Left renal cortex interstitium (tissue), 4 donors: Measurements from ENCODE around the gene C22orf15. TPM values are rescaled to one million over a fixed set of nuclear protein-coding genes. Genes with fewer than 3 reads are reported as not detected.

Experiments
- DNase-seq, 4 donors: peaks; one replicate each; pipeline ENCODE4 v3.0.0-alpha.2; 2013; ENCODE audit warnings: low read depth in 4 of 4, low spot score in 2 of 4, missing footprints in 1 of 4
- polyA plus RNA-seq, 4 donors: library from polyadenylated mRNA; unstranded; fragments of 120-200 nt; gene quantifications; one replicate each; pipeline ENCODE4 v1.2.1, GENCODE V29; 2013; ENCODE audit not compliant: insufficient read length in 4 of 4

The C22orf15 gene
- polyA plus RNA-seq, 4 donors = 2.8 to 3.9 (median 3.4) TPM

DNA sequence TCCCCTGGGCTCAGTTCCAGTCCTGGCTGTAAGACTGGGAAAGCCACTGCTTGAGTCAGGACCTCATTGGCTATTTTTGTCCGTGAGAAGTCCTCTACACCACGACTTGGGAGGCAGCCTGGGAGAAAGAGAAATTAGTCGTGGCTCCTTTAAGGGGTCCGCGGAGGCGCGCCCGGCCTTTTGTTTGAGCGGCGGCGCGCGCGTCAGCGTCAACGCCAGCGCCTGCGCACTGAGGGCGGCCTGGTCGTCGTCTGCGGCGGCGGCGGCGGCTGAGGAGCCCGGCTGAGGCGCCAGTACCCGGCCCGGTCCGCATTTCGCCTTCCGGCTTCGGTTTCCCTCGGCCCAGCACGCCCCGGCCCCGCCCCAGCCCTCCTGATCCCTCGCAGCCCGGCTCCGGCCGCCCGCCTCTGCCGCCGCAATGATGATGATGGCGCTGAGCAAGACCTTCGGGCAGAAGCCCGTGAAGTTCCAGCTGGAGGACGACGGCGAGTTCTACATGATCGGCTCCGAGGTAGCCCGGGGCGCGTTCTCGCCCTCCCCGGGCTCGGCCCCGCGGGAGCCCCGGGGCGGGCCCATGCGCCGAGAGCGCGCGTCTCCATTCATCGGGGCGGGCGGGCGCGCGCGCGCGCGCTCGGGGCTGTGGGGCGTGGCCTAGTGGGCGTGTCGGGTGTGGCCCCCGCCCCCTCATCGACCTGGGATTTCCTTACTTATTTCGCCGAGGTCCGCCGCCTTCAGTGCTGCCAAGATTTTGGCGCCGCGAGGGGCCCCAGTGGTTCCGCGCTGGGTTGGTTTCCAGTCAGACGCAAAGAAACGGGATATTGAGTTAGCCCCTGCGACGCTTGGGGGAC lies 24.2 kb downstream of the C22orf15 start, which contains the start of gene SMARCB1:
TSS of gene SMARCB1 (plus strand) at position 215 of the 848 bp plus-strand sequence. CDS start at position 419, 204 bp downstream.
- peak; percentile 72 to 85 (median 77) for DNase-seq

DNA sequence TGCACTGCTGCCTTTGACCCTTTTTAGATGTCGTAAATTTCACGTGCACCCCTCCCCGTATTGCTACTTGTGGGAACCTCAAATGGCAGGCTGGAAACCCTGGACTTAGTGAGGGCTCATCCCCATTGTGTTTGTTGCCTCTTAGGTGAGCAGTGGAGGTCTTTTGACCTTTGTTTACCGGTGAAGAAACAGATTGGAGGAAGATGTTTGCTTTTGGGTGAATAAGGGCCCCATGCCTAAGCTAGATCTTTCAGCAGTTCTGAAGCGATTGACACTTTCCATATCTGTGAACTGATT lies 24.8 kb downstream of the C22orf15 start:
- no peak for DNase-seq

DNA sequence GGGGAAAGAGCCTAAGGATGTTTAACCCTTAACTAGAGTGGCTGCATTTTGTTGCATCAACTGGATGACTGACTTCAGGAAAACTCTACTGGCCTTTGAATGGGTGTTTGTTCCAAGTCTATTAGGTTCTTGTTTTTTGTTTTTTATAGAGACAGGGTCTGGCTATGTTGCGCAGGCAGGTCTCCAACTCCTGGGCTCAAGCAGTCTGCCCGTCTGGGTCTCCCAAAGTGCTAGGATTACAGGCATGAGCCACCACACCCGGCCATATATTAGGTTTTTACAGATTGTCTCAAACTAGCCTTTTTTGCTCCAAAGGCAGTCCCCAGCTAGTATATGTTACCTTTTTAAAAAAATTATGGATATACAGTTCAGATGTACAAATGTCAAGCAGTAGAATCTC lies 25.1 kb downstream of the C22orf15 start:
- no peak for DNase-seq

DNA sequence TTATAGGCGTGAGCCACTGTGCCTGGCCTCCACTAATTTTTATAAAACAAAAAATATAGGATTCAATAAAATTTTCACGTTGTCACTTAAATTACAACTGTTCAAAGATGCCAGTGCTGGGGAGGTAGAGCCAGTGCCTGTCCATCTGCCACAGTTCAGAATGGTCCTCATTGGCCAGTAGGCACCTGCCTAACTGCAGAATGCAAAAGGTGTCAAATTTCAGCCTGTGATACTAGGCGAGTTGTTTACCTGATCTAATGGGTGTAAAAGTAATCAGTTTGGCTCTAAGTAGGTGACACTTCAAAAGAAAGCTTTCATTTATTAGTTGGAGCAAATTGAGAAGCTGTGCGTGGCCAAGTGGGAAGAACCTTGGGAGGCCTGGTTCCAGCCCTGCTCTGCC lies 26.3 kb downstream of the C22orf15 start:
- no peak for DNase-seq

DNA sequence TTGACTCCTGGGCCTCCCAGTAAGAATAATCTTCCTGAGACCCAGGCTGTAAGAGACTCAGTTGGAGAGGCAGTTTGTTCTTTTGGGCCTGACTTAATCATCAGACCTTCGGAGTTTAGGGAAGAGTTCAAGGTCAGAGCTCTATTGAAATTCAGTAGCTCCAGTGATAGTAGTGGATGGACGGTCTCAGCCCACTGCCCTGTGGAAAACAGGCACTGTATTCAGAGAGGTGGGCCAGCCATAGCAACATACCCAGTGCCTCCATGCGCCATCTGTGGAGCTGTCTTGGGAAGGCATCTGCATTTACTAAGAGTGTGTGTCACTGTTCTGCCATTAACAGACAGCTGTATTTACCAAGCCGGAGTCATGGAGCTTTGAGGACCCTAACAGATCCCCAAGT lies 26.8 kb downstream of the C22orf15 start:
- no peak for DNase-seq

DNA sequence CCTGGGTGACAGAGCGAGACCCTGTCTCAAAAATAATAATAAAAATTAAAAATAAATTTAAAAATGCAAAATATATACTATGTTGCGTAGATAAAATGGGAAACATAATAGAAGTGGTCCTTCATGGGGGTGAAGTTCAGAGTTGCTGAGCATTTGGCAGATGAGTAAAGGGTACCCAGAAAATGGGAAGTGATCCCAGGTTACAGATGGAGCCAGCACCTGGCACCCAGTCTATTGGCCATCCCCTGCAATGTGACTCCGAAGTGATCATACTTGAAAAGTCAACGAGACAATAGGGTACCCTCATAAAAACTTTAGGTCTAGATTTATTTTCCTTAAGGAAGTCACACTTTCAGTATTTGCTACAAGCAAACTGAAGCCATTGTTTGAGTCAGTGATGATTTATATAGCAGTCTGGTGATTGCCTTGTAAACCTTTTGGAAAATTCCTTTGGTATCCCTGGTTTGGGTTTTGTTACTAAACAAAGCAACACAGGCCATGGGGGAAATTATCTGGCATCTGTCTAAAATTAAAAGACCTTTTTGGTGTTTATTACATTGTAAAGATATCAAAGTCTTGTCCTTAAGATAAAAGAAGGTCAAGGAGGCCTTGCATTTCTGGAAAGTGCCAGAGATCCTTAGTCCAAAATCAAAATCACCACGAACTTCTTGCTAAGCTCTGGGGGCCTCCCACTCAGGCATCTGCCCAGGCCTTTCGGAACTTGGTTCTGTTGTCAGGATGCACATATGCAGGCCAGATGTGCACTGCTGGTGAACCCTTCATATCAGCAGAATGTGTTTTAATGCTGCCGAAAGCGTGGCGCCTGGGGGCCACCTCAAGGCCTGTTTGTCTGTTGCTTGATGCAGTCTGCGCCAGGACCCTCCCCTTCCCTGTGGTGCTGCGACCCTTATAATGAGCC lies 28.3 kb downstream of the C22orf15 start:
- DNase-seq = no peak

DNA sequence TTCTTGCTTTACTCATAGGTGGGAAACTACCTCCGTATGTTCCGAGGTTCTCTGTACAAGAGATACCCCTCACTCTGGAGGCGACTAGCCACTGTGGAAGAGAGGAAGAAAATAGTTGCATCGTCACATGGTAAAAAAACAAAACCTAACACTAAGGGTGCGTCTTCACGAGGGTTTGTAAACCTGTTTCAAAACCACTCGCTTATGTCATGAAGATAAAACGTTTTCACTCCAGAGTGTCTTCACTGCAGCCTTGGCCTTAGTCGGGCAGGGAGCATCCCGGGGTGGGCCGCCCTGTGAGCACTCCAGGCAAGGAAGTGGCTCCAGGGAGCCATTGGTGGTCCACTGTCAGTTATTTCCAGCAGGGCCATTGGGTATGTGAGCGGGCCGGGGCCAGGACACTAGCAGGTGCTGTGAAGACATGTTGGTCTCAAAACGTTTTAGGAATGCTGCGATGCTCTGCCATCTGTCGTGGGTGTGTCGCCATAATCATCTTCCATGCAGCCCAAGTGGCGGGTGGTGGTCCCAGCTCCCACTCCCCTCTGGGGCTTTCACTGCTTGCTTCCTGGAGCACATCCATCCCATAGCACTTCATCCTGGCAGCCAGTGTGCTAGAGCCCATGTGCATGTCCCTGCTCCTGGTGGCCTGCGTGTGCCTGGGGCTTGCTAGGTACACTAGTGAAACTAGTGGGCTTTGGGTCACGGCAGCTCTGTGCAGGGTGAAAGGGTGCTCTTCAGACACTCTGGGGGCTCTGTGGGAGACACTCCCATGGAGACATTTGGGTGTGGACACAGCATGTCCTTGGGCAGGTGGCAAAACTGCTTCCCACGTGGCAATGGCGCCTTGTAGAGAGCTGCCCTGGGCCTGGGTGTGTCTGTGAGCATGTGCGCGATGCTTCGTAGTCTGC lies 29.2 kb downstream of the C22orf15 start:
- DNase-seq = no peak

DNA sequence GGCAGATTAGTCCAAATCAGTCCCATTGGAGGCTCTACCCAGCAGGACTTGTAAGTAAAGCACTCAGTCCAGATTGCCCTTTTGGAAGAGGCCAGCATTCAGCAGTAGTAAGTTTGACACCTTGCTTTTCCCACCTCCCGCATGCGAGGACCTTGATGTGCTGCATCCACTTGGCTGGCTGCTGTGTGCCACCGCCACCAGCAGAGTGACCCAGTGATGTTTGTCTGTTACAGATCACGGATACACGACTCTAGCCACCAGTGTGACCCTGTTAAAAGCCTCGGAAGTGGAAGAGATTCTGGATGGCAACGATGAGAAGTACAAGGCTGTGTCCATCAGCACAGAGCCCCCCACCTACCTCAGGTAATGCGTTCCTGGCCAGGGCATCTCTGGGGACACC lies 30.5 kb downstream of the C22orf15 start:
- DNase-seq = no peak

DNA sequence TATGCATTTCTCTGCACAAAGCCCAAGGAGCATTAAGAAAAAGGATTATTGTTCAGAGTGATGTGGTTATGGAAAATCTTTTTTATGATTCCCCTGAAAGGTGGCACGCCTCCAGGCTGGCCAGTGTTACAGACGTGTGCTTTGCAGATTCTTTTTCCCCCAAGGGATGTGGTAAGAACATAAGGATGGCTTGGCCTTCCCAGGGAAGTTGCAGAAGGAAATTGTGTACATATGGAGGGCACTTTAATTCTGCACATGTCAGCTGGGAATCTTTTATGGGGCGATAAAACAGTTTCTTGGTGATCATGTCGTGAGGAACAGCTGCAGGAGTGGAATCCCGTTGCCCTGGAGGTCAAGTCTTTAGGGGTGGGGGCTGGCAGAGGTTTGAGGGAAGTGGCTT lies 33.7 kb downstream of the C22orf15 start:
- DNase-seq = no peak

DNA sequence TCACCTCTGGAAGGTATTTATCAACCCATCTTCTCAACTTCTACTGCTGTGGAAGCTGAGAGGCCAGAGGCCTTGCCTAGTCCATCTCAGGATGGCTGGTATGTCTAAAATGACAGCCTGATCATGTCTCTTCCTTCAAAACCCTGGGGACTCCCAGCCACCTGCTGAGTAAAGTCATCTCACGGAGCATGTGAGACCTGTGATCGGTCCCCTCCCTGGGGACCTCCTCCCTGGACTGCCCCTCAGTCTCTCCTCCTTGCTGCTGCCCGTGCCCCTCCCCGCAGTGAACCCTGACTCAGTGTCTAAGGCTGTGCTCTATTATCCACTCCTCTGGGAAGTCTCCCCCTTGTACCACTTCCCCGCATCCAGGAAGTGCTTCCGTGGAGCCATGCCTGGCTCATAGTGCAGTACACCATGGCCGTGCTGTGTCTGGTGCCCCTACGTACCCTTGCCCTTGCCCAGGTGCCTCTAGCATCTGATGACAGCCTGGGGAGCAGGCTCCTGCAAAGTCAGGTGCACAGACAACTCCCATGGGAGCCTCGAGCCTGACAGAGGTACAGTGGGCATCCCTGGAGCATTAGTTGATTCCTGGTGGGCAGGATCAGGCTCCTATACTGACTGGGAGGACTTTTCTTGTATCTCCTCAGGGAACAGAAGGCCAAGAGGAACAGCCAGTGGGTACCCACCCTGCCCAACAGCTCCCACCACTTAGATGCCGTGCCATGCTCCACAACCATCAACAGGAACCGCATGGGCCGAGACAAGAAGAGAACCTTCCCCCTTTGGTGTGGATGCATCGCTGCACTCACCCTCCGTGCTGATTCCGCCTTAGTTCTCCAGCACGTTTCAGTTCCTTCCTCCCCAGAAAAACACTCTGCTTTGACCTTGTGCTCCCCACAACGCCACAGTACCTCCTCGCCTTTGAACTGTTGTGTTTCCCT lies 37.8 kb downstream of the C22orf15 start:
- no peak for DNase-seq

DNA sequence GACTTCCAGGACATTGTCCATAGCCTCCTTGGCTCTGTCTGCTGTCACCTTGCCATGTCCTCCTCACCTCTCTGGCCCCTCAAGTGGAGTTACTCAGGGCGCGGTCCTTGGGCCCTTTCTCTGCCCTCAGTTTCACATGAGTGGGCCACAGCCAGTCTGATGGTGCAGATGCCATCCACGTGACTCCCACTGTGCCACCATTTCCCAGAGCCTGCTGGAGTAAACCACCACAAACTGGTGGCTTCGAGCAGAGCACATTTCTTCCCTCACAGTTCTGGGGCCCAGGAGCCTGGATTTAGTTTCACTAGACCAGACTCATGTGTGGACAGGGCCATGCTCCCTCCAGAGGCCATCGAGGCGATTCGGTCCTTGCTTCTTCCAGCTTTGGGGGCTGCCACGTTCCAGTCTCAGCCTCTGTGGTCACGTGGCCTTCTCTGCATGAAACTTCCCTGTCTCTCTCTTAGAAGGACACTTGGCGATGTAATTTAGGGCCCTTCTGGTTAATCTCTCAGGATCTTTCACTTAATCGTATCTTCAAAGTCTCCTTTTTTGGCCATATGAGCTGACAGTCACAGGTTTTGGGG lies 38.5 kb downstream of the C22orf15 start:
- DNase-seq = no peak

DNA sequence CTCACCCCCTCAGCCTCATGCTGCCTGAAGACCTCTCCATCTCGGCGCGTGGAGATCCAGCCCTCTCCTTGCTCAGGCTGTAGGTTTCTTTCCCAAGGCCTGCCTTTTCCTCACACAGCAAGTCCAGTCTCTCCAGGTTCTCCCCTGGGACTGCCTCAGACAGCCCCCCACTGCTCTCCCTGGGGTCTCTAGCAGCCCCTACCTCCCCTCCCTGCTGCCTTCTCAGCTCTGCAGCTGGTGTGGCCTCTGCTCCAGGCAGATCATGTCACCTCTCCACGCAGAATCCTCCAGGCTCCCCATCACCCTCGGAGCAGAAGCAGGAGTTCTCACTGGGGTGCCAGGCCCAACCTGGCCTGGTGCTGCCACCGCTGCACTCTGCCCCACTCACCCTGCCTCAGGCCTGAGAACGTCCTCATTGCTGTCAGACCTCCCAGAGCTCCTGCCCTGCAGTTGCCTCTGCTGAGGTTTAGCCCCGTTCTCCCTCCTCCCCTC lies 39.1 kb downstream of the C22orf15 start:
- no peak for DNase-seq

DNA sequence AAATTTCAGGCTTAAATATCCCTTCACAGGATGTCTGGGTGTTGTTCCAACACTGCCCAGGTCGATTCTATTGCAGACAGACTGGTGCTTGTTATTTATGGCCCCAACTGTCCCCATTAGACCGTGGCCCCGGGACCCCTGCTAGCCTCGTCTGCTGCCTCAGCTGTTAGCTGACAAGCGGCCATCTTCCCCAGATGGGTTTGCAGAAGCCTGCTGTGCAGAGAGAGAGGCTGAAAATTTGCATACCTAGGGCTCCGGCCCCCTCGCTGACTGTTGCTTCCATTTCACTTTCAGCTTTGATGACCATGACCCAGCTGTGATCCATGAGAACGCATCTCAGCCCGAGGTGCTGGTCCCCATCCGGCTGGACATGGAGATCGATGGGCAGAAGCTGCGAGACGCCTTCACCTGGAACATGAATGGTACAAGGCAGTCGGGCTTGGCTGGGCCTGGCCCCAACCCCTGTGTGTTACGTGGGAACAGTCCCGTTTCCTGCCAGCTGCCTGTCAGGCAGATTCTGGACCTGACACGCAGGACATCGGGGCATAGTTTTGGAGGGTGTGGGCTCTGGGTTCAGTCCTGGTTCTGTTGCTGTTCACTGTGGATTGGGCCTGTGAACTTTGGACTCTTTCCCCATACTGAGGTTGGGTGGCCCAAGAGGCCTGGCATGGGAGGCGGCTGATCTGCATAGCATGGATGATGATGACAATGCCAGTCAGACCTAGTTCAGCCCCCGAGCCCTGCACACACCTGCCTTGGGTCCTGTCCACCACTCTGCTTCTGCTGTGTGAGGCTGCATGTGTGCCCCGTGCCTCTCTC lies 40.4 kb downstream of the C22orf15 start:
- DNase-seq = no peak

DNA sequence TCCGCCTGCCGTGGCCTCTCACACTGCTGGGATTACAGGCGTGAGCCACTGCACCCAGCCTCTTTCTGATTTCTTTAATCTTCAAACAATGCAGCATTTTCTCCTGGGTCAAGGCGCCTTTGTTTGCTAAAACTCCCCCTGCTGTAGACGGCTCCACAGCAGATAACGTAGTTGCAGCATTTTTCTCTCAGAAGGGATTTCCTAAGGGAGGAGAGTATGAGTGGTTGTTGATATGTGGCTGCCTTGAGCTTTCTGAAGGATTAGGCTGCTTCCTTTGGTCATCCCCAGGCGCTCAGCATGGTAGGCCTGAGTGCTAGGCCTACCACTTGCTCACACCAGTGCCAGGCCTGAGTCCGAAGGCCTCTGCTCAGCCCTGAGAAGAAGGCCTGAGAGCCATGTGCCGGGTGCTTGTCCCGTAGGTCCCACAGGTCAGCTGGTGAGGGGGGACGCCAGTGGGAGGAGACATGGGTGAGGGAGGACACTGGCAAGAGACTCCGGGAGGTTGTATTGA lies 42.0 kb downstream of the C22orf15 start:
- no peak for DNase-seq

DNA sequence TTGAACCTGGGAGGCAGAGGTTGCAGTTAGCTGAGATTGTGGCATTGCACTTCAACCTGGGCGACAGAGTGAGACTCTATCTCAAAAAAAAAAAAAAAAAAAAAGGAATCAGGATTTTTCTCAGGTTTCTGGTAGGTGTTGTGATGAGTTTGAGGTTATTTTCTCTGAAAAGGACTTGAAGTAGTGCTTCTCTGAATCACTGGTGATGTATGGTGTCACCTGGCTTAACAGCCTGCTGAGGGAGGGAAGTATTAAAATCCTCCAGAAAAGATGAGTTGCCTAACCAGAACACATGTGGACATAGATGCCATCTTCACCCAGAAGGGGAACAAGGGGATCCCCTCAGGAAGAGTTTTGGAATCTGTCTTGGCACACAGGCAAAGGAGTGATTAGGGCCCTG lies 44.0 kb downstream of the C22orf15 start:
- no peak for DNase-seq

DNA sequence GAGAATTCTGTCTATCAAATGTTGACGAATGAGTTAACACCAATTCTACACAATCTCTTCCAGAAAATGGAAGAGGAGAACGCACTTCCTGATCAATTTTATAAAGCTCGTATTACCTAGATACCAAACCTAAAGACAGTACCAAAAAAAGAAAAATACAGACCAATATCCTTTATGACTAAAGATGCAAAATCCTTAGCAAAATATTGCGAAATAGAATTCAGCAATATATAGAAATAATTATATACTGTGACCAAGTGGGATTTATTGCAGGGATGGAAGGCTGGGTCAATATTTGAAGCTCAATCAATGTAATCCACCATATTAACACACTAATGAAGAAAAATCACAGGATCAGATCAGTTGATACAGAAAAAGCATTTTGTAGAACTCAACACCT lies 49.6 kb downstream of the C22orf15 start:
- DNase-seq = no peak
